ENCODE data around the gene NXPE4. TPM values are rescaled to one million over a fixed set of nuclear protein-coding genes. Genes with fewer than 3 reads are reported as not detected.

The NXPE4 gene
- total RNA-seq, 2 donors from 2014 or later: not detected

DNA sequence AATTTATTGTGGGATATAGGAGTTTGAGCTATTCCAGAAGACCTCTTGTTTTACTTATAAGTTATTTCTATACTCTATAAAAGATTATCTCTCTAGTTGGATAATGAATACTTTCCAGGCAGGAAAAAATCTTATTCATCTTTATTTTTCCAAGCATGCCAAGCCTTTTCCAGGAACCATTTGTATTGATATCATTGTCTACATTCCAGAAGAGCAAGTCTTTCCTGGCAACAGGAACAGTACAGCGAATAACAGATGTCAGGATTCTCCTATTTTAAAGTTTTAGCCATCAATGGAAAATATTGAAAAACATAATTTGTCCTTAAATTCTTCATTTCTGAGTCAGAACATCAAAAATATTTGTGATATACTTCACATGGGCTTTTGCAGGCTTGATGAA lies 30.8 kb downstream of the NXPE4 start:
- no peak overlapping the region for H3K4me3 Mint-ChIP-seq

DNA sequence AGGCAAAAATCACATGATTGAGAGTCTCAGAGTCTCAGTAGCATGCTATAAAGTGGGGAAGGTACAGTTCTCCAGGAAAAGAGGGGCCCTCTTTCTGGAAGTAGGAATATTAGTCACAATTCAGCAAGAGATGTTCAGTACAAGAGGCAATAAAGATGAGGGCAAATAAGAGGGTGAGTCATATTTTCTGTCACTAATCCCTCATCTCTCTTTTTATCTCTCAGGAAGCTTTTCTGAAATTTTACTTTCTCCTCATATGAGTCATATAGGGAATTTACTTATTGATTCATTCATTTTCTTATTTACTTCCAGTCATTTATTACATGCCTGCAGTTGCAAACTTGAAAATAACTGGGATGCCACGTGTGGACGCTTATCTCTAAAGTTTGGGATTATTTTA lies 32.5 kb downstream of the NXPE4 start:
- no peaks in the 10 kb centered on the region for H3K4me1 Mint-ChIP-seq
- DNase-seq (no peak), ATAC-seq (no peak)
- H3K27me3 Mint-ChIP-seq: peaks cover 17% of the 10 kb centered on the region
- no peak overlapping the region for H3K27ac Mint-ChIP-seq
- peaks cover 7% of the 10 kb centered on the region for H3K36me3 Mint-ChIP-seq (ENCODE audit: low read depth)
- no peaks in the 10 kb centered on the region for H3K9me3 ChIP-seq (ENCODE audit: control insufficient read depth, low read length, poor library complexity, severe bottlenecking)
- H3K4me3 Mint-ChIP-seq: no peak overlapping the region

More for the DNA sequence above, 30.8 kb downstream of the NXPE4 start:
- Mint-ChIP-seq H3K36me3 (ENCODE audit: low read depth) (peaks cover 5% of the 10 kb centered on the region), H3K27me3 (peaks cover 11% of the 10 kb centered on the region), H3K4me1 (no peaks in the 10 kb centered on the region), H3K27ac (no peak overlapping the region)
- ATAC-seq (no peak), DNase-seq (no peak)
- no peaks in the 10 kb centered on the region for H3K9me3 ChIP-seq (ENCODE audit: control insufficient read depth, low read length, poor library complexity, severe bottlenecking)

DNA sequence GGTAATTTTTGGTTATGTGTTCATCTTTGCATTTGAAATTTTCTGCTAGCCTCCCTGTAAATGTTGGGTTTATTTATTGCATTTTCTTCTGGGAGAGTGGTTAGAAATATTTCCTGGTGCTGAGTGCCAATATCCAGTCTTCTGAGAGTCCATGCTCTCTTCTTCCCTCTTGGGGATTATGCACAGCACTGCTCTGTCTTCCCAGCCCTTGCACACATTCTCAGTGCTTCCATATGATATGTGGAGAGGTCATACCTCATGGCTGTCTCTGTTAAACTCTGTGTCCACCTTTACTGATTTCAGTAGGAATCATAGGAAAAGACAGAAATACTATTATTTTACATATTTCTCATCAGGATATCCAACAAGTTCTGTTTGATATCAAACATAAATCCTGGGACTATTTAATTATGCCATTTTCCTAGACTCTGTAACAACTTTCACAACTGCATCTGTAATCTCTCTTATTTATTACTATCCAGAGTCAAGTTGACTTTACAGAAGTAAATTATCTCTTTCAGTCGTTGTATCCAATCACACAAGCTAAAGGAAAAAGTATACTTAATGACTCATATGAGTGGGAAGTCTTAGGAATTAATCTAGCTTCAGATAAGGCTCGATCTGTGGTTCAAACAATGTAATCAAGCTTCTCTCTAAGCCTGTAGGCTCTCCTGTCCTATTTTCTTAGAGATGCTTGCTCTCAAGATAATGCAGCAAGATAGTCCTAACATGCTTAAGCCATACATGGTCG lies 33.2 kb downstream of the NXPE4 start:
- DNase-seq: no peak
- Mint-ChIP-seq H3K4me1 (no peaks in the 10 kb centered on the region), H3K4me3 (no peak overlapping the region), H3K27me3 (peaks cover 17% of the 10 kb centered on the region), H3K36me3 (ENCODE audit: low read depth) (peaks cover 7% of the 10 kb centered on the region), H3K27ac (no peak overlapping the region)
- H3K9me3 ChIP-seq (ENCODE audit: control insufficient read depth, low read length, poor library complexity, severe bottlenecking): no peaks in the 10 kb centered on the region
- no peak for ATAC-seq

DNA sequence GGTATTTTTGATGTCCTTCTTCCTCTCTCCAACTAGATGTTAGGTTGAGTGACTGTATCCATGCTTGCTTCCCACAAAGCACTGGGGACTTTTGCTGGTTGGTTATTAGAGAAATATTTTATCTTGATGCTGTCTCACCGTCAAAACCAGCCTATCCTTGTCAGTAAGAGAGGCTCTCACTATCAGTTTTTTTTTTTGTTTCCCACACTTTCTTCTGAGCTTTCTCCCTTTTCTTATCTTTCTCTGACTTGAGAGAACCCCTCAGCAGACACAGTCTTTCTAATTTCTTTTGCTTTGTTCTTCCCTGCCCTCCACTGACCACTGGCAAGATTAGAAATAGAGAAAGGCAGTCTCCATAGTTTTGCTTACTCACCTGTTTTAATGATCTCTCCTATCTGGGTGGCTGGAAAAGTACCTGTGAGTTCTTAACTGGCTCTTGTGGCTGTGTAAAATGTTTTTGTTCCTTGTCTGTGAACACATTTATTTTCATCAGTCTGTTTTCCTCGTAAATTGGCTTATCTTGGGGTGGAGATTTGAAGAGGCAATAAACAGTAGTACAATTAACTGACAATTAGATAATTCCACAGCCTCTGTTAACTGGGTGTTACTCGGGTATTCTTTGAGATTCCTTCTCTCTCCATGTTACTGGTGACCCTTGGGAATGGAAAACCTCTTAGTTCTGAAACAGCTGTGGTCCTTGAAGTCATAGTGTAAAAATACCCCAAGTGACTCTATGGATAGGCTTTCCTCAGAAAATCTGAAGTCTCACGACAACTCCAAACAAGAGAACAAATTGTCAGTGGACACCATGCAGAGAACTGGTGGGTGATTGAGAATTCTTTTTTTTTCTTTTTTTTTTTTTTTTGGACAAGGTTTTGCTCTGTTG lies 35.9 kb downstream of the NXPE4 start, which contains the start of gene NXPE1:
TSS of gene NXPE1 (minus strand) at position 457 of the 886 bp plus-strand sequence. CDS start 8,680 bp downstream, outside the sequence.
- DNase-seq: no peak
- no peak within 1 kb of the TSS for H3K27ac Mint-ChIP-seq
- no peak within 1 kb of the TSS for H3K4me3 Mint-ChIP-seq
- H3K4me1 Mint-ChIP-seq: no peaks in the 10 kb centered on the region
- peaks cover 7% of the 10 kb centered on the region for H3K36me3 Mint-ChIP-seq (ENCODE audit: low read depth)
- ATAC-seq: no peak
- no peaks in the 10 kb centered on the region for H3K9me3 ChIP-seq (ENCODE audit: control insufficient read depth, low read length, poor library complexity, severe bottlenecking)
- peaks cover 17% of the 10 kb centered on the region for H3K27me3 Mint-ChIP-seq

DNA sequence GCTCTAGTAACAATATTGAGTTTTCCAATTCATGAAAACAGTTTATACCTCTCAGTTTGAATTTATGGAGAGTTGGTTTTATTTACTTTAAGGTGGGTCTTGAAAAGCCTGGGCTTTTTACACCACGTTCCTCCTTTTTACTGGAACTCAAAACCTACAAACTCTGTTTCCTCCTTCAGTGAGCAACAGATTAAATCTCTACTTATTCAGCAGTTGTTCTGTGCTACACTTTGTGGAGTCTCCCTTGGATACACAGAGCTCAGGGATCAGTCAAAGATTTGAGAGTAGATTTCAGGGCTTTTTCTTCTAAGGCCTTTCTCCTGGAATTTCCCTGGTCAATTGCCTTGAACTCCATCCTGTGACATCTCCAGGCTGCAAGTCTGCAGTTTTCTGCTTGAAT lies 39.5 kb downstream of the NXPE4 start:
- ATAC-seq (no peak), DNase-seq (no peak)
- H3K36me3 Mint-ChIP-seq (ENCODE audit: low read depth): peaks cover 2% of the 10 kb centered on the region
- peaks cover 12% of the 10 kb centered on the region for H3K27me3 Mint-ChIP-seq
- no peak overlapping the region for H3K4me3 Mint-ChIP-seq
- no peaks in the 10 kb centered on the region for H3K9me3 ChIP-seq (ENCODE audit: control insufficient read depth, low read length, poor library complexity, severe bottlenecking)
- H3K4me1 Mint-ChIP-seq: no peaks in the 10 kb centered on the region
- no peak overlapping the region for H3K27ac Mint-ChIP-seq

DNA sequence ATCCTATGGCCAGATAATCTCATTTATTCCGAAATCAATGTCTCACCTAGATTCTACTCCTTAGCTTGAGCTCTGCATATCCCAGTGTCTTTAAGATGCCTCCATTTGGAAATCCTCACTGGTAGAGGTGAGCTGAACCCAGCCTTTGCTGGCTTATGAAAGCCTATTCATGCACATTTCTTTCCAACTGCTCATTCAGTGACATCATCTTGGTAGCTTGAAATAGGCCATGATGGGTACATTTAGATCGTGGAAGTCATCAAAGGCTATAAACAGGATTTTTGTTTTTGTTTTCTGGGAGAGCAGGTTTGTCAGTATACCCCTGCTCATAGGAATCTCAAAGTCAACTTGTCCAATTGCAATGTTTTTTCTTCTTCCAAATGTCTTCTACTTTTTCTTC lies 41.9 kb downstream of the NXPE4 start:
- H3K27ac Mint-ChIP-seq: no peak overlapping the region
- DNase-seq (no peak), ATAC-seq (no peak)
- H3K36me3 Mint-ChIP-seq (ENCODE audit: low read depth): peaks cover under 1% of the 10 kb centered on the region
- no peaks in the 10 kb centered on the region for H3K9me3 ChIP-seq (ENCODE audit: control insufficient read depth, low read length, poor library complexity, severe bottlenecking)
- no peaks in the 10 kb centered on the region for H3K4me1 Mint-ChIP-seq
- no peak overlapping the region for H3K4me3 Mint-ChIP-seq
- H3K27me3 Mint-ChIP-seq: no peaks in the 10 kb centered on the region

DNA sequence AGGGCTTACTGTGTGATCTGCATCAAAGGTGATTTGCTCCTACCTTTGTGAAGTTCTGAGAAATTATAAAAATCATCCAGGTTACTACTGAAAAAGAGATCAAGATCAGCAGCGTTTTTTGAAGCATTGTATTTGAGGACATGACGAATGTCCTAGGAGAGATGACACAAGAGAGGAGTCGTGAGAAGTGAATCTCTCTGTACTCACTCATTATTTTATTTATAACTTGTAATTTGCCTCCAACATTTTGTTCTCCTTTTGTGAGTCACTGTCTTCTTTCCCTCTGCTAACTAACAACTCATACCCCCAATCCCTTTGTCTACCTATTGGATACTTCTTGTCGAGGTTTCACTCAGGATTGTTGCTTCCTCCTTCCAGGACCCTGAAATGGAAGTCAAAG lies 44.5 kb downstream of the NXPE4 start:
- H3K36me3 Mint-ChIP-seq (ENCODE audit: low read depth): peaks cover 2% of the 10 kb centered on the region
- ATAC-seq (no peak), DNase-seq (no peak)
- H3K4me3 Mint-ChIP-seq: no peak overlapping the region
- H3K9me3 ChIP-seq (ENCODE audit: control insufficient read depth, low read length, poor library complexity, severe bottlenecking): no peaks in the 10 kb centered on the region
- no peak overlapping the region for H3K27ac Mint-ChIP-seq
- peaks cover 4% of the 10 kb centered on the region for H3K27me3 Mint-ChIP-seq
- no peaks in the 10 kb centered on the region for H3K4me1 Mint-ChIP-seq

DNA sequence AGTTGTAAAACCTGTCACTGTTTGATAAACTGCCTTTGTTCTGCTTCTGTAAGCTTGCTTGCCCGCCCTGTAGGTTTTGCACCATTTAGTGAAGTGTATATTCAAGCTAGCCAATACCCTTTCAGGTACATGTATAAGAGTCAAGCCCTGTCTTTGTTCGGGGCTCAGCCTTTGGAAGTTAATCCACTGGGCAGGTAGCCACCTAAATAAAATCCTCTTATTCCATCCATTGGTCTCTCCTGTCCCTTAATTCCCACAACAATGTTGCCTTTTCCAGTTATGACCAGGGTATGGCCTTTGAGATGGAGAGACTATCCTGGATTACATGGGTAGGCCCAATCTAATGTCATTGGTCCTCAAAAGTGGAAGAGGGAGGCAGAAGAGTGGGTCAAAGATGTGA lies 69.9 kb downstream of the NXPE4 start:
- H3K9me3 ChIP-seq (ENCODE audit: control insufficient read depth, low read length, poor library complexity, severe bottlenecking): no peaks in the 10 kb centered on the region
- ATAC-seq (no peak), DNase-seq (no peak)
- Mint-ChIP-seq H3K27ac (no peak overlapping the region), H3K36me3 (ENCODE audit: low read depth) (no peaks in the 10 kb centered on the region), H3K4me3 (no peak overlapping the region), H3K27me3 (peaks cover under 1% of the 10 kb centered on the region), H3K4me1 (no peaks in the 10 kb centered on the region)

DNA sequence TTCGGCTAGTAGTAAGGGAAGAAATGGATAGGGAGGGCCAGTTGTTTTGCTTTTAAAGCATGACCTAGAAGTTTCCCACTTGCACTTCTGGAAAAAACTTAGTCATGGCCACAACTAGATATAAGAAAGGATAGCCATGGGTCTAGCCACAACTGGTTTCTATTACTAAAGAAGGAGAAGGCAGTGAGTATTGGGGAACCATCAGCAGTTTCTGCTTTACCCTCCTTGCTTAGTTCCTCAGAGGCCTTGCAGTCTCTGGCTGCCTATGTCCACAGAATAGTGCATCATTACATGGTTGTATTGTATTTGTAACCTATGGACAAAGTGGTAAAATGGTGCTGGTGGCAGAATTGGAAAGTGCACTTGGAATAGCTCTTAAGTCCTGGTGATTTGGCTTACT lies 71.5 kb downstream of the NXPE4 start:
- ATAC-seq (no peak), DNase-seq (no peak)
- H3K4me1 Mint-ChIP-seq: no peaks in the 10 kb centered on the region
- no peaks in the 10 kb centered on the region for H3K36me3 Mint-ChIP-seq (ENCODE audit: low read depth)
- H3K4me3 Mint-ChIP-seq: no peak overlapping the region
- H3K27me3 Mint-ChIP-seq: peaks cover 8% of the 10 kb centered on the region
- no peak overlapping the region for H3K27ac Mint-ChIP-seq
- no peaks in the 10 kb centered on the region for H3K9me3 ChIP-seq (ENCODE audit: control insufficient read depth, low read length, poor library complexity, severe bottlenecking)

DNA sequence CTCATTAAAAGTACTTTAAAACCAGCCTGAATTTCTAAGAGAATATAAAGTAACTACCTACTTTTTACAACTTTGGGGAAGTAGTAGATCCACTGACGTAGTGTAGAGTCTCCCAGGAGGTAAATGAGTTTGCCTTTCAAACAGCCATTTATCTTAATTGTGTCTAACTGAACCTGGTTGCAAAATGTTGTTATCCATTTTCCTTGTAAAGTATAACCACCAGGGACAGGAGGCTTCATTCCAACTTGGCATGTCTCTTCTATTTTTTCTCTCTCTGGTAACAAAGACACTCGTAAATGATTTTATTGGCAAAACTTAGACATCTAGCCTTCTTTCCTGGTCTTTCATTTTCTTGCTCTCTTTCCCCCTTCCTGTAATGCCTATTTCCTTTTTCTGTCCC lies 72.8 kb downstream of the NXPE4 start:
- peaks cover 8% of the 10 kb centered on the region for H3K27me3 Mint-ChIP-seq

More for the DNA sequence above, 72.8 kb downstream of the NXPE4 start:
- ATAC-seq (no peak), DNase-seq (no peak)
- no peaks in the 10 kb centered on the region for H3K36me3 Mint-ChIP-seq (ENCODE audit: low read depth)
- H3K9me3 ChIP-seq (ENCODE audit: control insufficient read depth, low read length, poor library complexity, severe bottlenecking): no peaks in the 10 kb centered on the region
- no peak overlapping the region for H3K27ac Mint-ChIP-seq
- H3K4me1 Mint-ChIP-seq: no peaks in the 10 kb centered on the region
- no peak overlapping the region for H3K4me3 Mint-ChIP-seq

Other genes with a start within 250 kb of the NXPE4 start
- gene C11orf71, start 195.3 kb downstream of the NXPE4 start, total RNA-seq: 1 to 10 TPM; 9.4 to 9.8 TPM
- gene RBM7, start 195.1 kb downstream of the NXPE4 start, total RNA-seq: 10 to 100 TPM; 57.8 to 59.2 TPM
- gene REXO2, start 156.3 kb downstream of the NXPE4 start, total RNA-seq: 10 to 100 TPM; 30.1 to 38.9 TPM
- gene NXPE1, start 35.9 kb downstream of the NXPE4 start, total RNA-seq: not detected
- not detected for gene NXPE2, start 82.7 kb upstream of the NXPE4 start, total RNA-seq

Data from T-helper 17 cell (primary cell).